Measurements from ENCODE around the gene TNFRSF4.
"Not testable (repeated sequence)": the region's sequence is repeated elsewhere in the genome, so short reads cannot be mapped to it uniquely, and the experiment has no call there.

The TNFRSF4 gene

GRCh38 chr1:1196431-1197187, 17.3 kb downstream of the TNFRSF4 start:
- Histone ChIP-seq H2AFZ (ENCODE audit: low read depth) (no peak overlapping the region), H3K9ac (no peak overlapping the region), H3K4me1 (ENCODE audit: low read depth, poor library complexity, severe bottlenecking) (no peaks in the 10 kb centered on the region), H3K27me3 (ENCODE audit: insufficient read depth, low read depth) (peaks cover 61% of the 10 kb centered on the region), H3K4me3 (IDR thresholded peaks at IDR 0.05; ENCODE audit: insufficient read depth, low read depth, low read length) (no peak overlapping the region), H3K4me2 (no peak overlapping the region), H3K79me2 (ENCODE audit: insufficient read depth, low read depth) (no peaks in the 10 kb centered on the region), H3K27ac (no peak overlapping the region), H3K36me3 (ENCODE audit: insufficient read depth) (no peaks in the 10 kb centered on the region), H4K20me1 (ENCODE audit: insufficient read depth) (no peaks in the 10 kb centered on the region)
- no peak for TF ChIP-seq CTCF (conservative IDR thresholded peaks at IDR 0.05; ENCODE audit: low read depth, low read length)

GRCh38 chr1:1195726-1196125, 18.2 kb downstream of the TNFRSF4 start:
- H3K27ac ChIP-seq; H3K4me1 ChIP-seq (ENCODE audit: low read depth, poor library complexity, severe bottlenecking); H3K79me2 ChIP-seq (ENCODE audit: insufficient read depth, low read depth); H3K36me3 ChIP-seq (ENCODE audit: insufficient read depth); H4K20me1 ChIP-seq (ENCODE audit: insufficient read depth); H2AFZ ChIP-seq (ENCODE audit: low read depth); H3K9ac ChIP-seq; H3K4me3 ChIP-seq (IDR thresholded peaks at IDR 0.05; ENCODE audit: insufficient read depth, low read depth, low read length); H3K4me2 ChIP-seq: not testable (repeated sequence)
- peaks cover 65% of the 10 kb centered on the region; the same call in 1 of the 2 replicates for H3K27me3 ChIP-seq (ENCODE audit: insufficient read depth, low read depth)

GRCh38 chr1:1194723-1195122, 19.2 kb downstream of the TNFRSF4 start:
- TF ChIP-seq CTCF (conservative IDR thresholded peaks at IDR 0.05; ENCODE audit: low read depth, low read length) = no peak
- H3K79me2 ChIP-seq (ENCODE audit: insufficient read depth, low read depth) = no peaks in the 10 kb centered on the region
- no peak overlapping the region for H3K27ac ChIP-seq
- no peaks in the 10 kb centered on the region for H3K4me1 ChIP-seq (ENCODE audit: low read depth, poor library complexity, severe bottlenecking)
- H3K4me3 ChIP-seq (IDR thresholded peaks at IDR 0.05; ENCODE audit: insufficient read depth, low read depth, low read length) = no peak overlapping the region
- no peak overlapping the region for H2AFZ ChIP-seq (ENCODE audit: low read depth)
- no peaks in the 10 kb centered on the region for H4K20me1 ChIP-seq (ENCODE audit: insufficient read depth)
- H3K36me3 ChIP-seq (ENCODE audit: insufficient read depth) = no peaks in the 10 kb centered on the region
- H3K9ac ChIP-seq = no peak overlapping the region
- peaks cover 63% of the 10 kb centered on the region for H3K27me3 ChIP-seq (ENCODE audit: insufficient read depth, low read depth)
- H3K4me2 ChIP-seq = no peak overlapping the region

GRCh38 chr1:1191734-1192133, 22.2 kb downstream of the TNFRSF4 start:
- TF ChIP-seq CTCF (conservative IDR thresholded peaks at IDR 0.05; ENCODE audit: low read depth, low read length) = no peak
- Histone ChIP-seq H3K4me1 (ENCODE audit: low read depth, poor library complexity, severe bottlenecking) (no peaks in the 10 kb centered on the region), H3K4me2 (no peak overlapping the region), H4K20me1 (ENCODE audit: insufficient read depth) (no peaks in the 10 kb centered on the region), H3K36me3 (ENCODE audit: insufficient read depth) (no peaks in the 10 kb centered on the region), H3K79me2 (ENCODE audit: insufficient read depth, low read depth) (no peaks in the 10 kb centered on the region), H3K27ac (no peak overlapping the region), H3K9ac (no peak overlapping the region), H2AFZ (ENCODE audit: low read depth) (no peak overlapping the region), H3K27me3 (ENCODE audit: insufficient read depth, low read depth) (peaks cover 88% of the 10 kb centered on the region), H3K4me3 (IDR thresholded peaks at IDR 0.05; ENCODE audit: insufficient read depth, low read depth, low read length) (no peak overlapping the region)

GRCh38 chr1:1189111-1189510, 24.8 kb downstream of the TNFRSF4 start:
- no peak for TF ChIP-seq CTCF (conservative IDR thresholded peaks at IDR 0.05; ENCODE audit: low read depth, low read length)
- Histone ChIP-seq H3K4me1 (ENCODE audit: low read depth, poor library complexity, severe bottlenecking) (no peaks in the 10 kb centered on the region), H4K20me1 (ENCODE audit: insufficient read depth) (no peaks in the 10 kb centered on the region), H3K27ac (no peak overlapping the region), H3K4me2 (no peak overlapping the region), H3K36me3 (ENCODE audit: insufficient read depth) (no peaks in the 10 kb centered on the region), H3K9ac (no peak overlapping the region), H3K79me2 (ENCODE audit: insufficient read depth, low read depth) (no peaks in the 10 kb centered on the region), H3K27me3 (ENCODE audit: insufficient read depth, low read depth) (peaks cover 85% of the 10 kb centered on the region), H2AFZ (ENCODE audit: low read depth) (no peak overlapping the region), H3K4me3 (IDR thresholded peaks at IDR 0.05; ENCODE audit: insufficient read depth, low read depth, low read length) (no peak overlapping the region)

Data from KMS-11 (cell line).